ENCODE measurements around the gene PER1.

GRCh38 chr17:8103549-8103948 is 48.7 kb downstream of the PER1 start:
- no peak for TF ChIP-seq CTCF (conservative IDR thresholded peaks at IDR 0.05; ENCODE audit: low read depth, low read length)
- TF ChIP-seq EZH2 (IDR thresholded peaks at IDR 0.05; ENCODE audit: low read length, unreplicated experiment): no peak
- no peak for TF ChIP-seq EZH2phosphoT487 (IDR thresholded peaks at IDR 0.05; ENCODE audit: borderline replicate concordance, low read length)
